T47D (cell line): ENCODE results near the gene ADCY2.

Source experiments
- DNase-seq, 2 experiments: peaks; one replicate each; pipeline versions ENCODE4 v3.0.0 to v3.0.0-alpha.2; 2011 to 2012; ENCODE audit warnings: low read depth in 1 of 2, low spot score in 1 of 2
- JUND ChIP-seq: IDR thresholded peaks from 2 replicates; pipeline ENCODE4 v1.6.1; 2012; ENCODE audit warnings: low read depth
- in situ Hi-C: cut with HindIII; loops from 2 replicates; pipeline ENCODE4 v1.10.0; 2016; ENCODE audit warnings: low sequenced_read_pairs, low pct_unique_long_range_greater_than_20kb

ADCY2 gene

GRCh38 chr5:7471710-7472109 is 75.8 kb downstream of the ADCY2 start:
- in situ Hi-C loops: no loop called here
- no peak for DNase-seq
- no peak for TF ChIP-seq JUND

DNA sequence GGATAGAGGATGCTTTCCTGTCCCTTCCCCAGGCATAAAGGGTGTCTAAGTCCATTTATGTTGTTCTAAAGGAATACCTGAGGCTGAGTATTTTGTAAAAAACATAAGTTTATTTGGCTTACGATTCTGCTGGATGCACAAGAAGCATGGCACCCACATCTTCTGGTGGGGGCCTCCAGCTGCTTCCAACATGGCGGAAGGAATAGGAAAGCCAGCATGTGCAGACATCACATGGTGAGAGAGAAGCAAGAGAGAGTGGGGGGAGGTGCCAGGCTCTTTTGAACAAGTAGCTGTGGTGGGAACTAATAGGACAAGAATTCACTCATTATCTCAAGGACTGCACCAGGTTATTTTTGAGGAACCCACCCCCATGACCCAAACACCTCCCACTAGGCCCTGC is 77.2 kb downstream of the ADCY2 start:
- no peak for DNase-seq
- in situ Hi-C loops: no loop called here
- no peak for TF ChIP-seq JUND

DNA sequence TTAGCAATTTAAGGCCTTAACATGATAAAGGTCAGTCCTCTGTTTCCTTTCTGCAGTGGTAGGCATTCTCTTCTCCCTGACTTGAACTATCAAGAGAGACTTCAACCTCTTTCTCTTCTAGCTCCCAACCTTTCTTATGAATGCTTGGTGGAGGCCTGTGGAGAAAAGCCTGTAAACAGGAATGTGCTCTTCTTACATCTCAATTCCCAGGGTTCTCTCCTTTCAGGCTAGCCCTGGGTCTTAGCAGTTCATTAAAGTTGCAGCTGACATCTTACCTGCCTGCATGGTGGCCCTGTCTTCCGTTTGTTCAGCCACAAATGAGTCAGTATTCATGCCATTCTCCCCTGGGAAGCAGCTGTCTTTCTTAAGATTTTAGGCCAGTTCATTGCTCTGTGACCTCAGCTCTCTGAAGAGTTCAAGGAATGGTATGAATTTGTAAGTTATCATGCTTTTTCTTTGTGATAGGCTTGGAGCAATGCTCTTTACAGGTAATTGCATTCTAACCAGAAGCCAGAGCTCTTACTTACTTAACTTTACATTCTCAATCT is 77.8 kb downstream of the ADCY2 start:
- in situ Hi-C loops: no loop called here
- no peak for DNase-seq
- TF ChIP-seq JUND: no peak

DNA sequence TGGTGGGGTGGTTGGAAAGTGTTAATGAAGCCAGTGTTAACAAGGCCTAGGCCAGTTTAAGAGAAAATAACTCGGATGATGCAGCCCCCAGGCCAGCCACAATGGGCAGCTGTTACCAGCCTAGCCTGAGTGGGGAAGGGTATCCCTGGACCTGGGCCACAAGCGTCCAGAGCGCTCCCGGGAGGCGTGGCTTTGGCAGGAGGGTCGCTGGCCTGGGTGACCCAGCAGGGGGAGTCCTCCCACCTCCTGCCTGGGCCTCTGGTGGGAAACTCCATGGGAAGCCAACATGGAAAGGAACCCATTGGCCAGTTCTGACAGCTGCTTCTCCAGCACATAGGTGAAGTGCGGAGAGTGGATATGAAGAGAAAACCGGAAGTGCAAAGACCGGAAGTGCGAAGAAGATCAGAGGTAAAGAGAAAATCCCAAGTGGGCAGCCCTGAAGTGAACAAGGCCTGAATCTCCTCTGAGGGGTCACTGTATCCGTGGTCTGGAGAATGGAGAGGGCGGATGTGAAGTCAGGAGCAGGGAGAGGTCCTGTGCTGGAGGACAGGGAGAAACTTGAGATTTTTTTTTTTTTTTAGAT is 79.0 kb downstream of the ADCY2 start:
- DNase-seq: no peak
- TF ChIP-seq JUND: no peak
- in situ Hi-C loops: no loop called here

DNA sequence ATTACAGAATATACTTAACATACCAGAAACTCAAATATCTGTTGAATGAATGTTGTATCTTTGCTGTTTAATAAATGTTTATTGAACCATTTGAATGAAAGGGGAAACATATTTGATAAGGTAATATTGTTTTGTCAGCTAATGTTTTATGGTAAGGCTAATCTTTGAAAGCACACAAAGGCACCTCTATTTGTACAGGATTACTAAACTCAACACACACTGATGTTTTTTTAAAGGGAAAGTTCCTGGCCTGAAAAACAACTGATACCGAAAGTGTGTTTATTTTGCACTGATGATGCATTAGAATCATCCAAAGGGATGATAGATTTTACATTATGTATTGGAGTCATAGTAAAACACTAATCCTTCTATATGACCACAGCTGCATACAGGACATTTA is 82.5 kb downstream of the ADCY2 start:
- in situ Hi-C loops: no loop called here
- no peak for TF ChIP-seq JUND
- DNase-seq: no peak

GRCh38 chr5:7488734-7489133 is 92.8 kb downstream of the ADCY2 start:
- no peak for DNase-seq
- in situ Hi-C loops: no loop called here
- no peak for TF ChIP-seq JUND

DNA sequence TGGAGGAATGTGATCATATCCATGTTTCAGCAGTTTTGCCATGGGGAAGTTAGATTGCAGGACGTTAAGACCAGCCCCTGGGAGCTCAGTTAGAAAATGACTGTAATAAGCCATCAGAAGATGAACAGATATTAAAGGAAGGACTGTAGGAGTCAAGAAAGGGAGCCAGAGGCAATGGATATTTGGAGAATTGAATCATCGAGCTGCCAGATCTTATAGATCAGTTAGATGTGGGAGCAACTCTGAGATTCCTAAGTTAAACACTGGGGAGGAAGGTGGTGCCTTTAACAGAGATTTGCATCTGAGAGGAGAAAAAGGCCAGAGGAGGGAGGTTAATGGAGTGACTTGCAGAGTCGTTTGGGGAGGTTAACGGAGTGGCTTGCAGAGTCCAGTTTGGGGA is 96.4 kb downstream of the ADCY2 start:
- no peak for DNase-seq
- in situ Hi-C loops: no loop called here
- TF ChIP-seq JUND: no peak

GRCh38 chr5:7493081-7493480 is 97.1 kb downstream of the ADCY2 start:
- in situ Hi-C loops: no loop called here
- TF ChIP-seq JUND: no peak
- DNase-seq: no peak

DNA sequence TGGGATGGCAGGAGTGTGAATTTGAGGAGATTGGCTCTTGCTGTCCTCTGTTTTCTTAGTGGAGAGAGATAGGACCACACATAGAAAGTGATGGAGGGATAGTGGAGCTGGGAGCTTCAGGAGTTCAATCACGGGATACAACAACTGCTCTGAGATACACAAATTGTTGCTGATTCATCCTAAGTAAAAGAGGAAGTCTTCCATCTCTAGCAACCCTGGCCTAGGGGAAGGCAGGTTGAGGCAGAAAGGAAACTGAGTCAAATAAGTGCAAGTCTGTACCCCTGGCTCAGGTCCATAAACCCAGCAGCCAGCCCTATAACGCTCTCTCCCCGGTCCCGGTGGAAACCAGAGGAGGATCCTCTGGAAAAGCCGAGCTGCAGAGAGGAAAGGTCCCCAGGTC is 97.7 kb downstream of the ADCY2 start:
- DNase-seq: no peak
- TF ChIP-seq JUND: no peak
- in situ Hi-C loops: no loop called here

DNA sequence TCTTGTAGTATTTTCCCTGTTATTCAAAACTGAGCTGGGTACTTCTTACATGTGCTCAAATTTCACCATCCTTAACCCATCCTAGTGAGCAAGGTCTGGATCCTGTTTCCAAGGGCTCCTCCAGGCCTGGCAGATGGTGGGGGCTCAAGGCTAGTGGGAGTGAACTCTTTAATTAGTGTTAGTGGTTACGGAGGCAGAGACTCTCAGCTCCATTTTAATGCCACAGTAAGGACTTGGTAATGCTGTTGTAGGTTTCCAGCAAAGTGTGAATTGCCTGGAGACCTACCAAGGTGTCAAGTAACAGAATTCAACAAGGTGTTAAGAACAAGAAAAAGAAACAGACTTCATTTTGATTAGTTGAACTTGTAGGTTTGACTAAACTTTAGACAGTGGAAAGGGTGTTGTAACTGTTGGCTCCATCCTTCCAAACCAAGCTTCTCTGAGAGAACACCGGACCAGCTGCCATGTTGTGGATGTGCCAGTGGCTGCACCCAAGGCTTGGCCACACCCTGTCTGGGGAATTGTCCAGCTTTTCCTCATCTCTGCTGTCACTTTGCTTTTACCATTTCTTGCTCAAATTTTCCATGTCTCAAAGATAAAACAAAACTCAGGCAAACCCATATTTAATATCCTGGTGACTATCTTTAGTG is 98.7 kb downstream of the ADCY2 start:
- in situ Hi-C loops: no loop called here
- no peak for DNase-seq
- no peak for TF ChIP-seq JUND

GRCh38 chr5:7495131-7495517 is 99.2 kb downstream of the ADCY2 start:
- TF ChIP-seq JUND: no peak
- DNase-seq: no peak
- in situ Hi-C loops: no loop called here

- TF ChIP-seq JUND: no peak
- in situ Hi-C loops: no loop called here
- no peak for DNase-seq
These were observed 104.3 kb downstream of the ADCY2 start for GRCh38 chr5:7500256-7500655.

DNA sequence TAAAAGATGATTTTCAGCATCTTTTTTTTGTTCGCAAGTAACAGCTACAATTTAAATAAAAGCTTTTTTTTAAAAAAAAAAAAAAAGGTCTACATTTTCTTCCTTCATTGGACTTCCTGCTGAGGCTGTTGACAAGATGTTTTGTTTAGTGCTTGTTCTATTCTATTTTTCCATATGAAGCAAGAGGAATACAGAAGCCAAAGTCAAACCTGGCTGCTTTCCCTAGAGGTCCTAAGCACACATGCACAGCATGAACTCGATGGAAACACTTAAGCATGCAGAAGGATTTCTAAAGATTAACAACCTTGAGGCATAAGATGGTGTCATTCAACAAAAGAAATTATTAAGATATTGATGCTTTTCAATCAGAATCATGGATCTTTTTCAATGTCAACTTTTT is 105.1 kb downstream of the ADCY2 start:
- TF ChIP-seq JUND: no peak
- in situ Hi-C loops: no loop called here
- DNase-seq: no peak

GRCh38 chr5:7503564-7503963 is 107.6 kb downstream of the ADCY2 start:
- DNase-seq: no peak
- no peak for TF ChIP-seq JUND
- in situ Hi-C loops: no loop called here
